Adrenal gland (tissue), 5 donors: Measurements from ENCODE around the gene CCDC93.

Source experiments
- CTCF ChIP-seq, 6 experiments: fragments of 450-650 bp in 4 of 6; fragments of 200-600 bp in 2 of 6; sonication (generic) in 1 of 6; IDR thresholded peaks; 1 replicate in 5 of 6; 2 replicates in 1 of 6; pipeline versions ENCODE4 v1.5.1 to v1.8.0; 2016 to 2021; ENCODE audit warnings: antibody characterized with exemption in 6 of 6, mild to moderate bottlenecking in 2 of 6, moderate library complexity in 1 of 6
- POLR2A ChIP-seq, 2 donors: fragments of 450-650 bp; IDR thresholded peaks; one replicate each; pipeline ENCODE4 v1.6.1; 2017; ENCODE audit warnings: antibody characterized with exemption in 2 of 2, mild to moderate bottlenecking in 2 of 2, moderate library complexity in 1 of 2
- donor health status: DM: no; HTN: no; CAD: no.

- TF ChIP-seq CTCF (IDR thresholded peaks at IDR 0.05) (no peak), POLR2A (IDR thresholded peaks at IDR 0.05) (no peak)
These were observed 72.2 kb downstream of the CCDC93 start for GRCh38 chr2:117941693-117942092.
